ENCODE data around the gene MVD.

MVD gene

DNA sequence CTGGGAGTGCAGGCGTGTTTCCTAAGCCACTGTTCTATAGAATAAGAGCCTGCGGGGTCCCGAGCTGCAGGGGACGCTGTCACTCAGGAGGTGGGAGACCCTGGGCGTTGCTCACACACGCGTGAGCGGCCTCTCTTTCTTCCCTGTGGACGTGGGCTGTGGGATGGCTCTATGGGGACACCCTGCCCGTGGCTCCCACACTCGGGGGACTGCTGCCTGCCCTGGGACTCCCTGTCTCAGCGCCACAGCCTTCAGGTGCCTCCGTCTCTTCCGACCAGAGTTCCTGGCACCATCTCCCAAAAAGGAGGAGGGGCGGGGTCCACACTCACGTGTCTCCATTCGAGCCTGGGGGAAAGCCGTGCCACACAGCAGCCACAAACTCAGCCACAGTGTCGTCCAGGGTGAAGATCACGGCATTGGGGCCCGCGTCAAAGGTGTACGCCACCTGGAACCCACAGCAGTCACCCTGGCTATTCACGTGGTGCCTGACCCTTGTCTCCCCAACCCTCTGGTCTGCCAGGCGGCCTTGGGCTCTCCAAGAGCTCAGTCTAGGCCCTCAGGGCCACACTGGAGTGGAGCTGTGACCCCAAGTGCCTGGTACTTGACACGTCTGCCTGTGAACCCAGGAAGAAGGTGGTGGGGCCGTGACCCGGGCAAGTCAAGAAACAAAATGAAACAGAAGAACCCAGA lies 8.4 kb downstream of the MVD start:
- DNase-seq: no peak

DNA sequence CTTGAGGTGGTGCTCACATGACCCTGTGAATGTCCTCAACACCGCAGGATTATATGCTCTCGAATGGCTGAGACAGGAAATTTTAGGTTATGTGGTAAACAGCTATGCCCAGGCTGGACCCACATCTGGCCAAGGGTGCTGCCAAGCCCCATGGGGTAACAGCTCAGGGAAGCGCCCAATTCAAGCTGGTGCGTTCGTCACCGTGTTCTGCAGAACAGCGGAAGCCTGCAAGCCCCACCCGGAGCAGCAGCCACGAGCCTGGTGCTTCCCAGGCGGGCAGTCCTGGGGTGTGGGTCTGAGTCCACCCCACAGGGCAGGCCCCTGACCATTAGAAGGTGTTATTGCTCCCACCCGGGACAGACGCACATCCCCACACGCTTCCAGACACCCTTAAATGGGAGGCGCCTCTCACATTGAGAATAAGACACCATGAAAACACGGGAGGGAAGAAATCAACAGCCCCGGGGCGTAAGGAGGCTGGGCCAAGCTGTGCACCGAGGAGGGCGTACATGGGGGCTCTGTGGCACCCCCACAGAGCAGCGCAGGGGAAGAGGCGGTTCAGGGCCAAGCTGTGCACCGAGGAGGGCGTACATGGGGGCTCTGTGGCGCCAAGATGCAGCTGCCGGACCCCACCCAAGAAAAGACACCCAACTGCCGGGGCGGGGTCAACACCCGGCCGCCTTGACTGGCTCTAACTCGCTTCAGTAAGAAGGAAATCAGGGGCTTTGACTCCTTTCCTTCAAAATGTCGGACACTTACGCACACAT lies 9.1 kb downstream of the MVD start:
- DNase-seq: no peak

DNA sequence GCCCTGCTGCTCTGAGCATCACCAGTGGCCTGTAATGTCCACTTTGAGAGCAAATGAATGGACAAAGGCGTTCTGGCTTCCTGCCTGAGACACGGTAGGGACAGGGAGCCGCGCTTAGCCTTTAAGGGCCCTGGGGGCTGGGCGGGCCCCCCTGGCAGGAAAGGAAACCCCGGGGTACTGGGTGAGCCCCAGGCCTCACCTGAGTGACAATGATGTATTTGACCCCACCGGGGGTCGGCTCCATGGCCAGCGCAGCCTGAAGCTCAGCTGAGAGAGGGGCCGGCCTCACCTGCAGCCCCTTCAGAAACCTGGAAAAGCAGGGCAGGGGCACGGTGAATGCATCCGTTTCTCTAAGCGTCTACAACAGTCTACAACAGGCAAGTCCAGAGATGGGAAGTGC lies 9.8 kb downstream of the MVD start:
- no peak for DNase-seq

DNA sequence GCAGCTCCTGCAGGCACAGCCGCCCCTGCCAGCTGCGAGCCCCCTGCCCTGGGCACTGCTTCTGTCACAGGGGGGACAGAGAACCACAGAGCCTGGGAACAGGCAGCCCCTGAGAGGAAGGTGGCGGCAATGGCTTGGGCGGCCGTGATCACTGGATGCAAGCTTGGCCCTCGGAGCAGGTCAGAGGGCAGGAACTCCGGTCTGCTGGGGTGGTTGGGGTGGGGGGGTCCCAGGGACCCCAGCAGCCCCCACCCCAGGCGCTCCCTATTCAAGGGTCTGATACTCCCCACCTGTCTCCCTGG lies 10.2 kb downstream of the MVD start:
- DNase-seq: no peak

DNA sequence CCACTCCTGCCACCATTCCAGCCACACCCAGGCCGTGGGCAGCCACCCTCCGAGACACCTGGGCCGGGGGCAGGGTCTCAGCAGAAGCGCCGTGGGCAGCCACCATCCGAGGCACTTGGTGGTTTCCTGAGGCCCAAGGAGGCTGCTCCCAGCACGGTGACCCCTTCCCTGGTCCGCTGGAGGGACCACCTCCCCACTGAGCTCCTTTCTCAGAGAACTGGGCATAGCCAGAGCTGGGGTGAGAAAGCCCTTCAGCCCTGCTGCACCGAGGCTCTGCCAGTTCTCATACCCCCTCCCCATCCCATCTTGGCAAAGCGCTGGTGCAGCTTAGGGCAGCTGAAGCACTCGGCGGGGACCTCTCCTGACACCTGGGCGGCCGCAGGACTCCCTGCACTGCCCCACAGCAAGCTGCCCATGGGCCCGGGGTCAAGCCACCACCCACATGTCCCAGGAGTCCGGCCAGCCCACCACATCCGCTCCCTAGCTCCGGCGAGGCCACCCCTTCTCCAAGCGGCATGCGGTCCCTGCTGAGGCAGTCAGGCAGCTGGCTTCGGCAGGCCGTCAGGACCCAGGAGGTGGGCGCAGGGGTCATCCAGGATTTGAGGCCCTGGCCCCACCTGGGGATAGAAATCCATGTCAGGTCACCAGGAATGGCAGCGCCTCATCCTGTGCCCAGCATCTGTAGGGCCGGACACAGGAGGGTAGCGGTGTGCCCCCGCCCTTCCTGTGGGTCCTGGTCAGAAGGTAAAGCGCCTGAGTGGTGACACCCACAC lies 10.7 kb downstream of the MVD start:
- DNase-seq: no peak

DNA sequence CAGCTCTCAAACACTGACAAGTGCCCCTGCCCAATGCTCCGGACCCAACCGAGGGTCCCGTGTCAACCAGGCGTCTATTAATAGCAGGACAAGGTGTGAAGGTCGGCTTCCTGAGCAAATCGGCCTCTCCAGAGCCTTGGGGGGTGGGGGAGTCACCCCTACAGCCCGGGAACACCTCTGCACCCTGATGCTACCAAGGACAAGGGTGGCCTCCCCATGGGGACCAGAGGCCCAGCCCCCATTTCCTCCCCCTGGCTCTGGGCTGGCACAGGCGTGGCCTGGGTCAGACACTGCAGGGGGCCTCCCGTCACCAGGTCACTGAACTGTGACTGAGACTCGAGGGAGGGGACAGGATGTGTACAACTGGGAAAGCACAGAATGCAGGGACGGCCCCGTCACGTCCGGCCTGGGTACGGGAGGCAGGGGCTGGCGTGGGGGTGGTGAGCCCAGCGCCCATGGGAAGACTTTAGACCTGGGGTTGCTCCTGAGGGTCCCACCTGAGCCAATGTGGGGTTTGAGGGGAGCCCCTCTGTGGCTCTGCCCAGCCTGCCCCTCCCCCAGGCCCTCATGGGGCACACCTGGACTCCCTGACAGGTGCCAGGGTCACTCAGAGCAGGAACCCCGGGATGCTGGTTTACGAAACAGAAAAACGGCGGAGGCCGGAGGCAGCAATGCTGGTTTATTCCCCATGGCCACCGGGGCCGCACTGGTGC lies 11.5 kb downstream of the MVD start:
- DNase-seq: no peak

DNA sequence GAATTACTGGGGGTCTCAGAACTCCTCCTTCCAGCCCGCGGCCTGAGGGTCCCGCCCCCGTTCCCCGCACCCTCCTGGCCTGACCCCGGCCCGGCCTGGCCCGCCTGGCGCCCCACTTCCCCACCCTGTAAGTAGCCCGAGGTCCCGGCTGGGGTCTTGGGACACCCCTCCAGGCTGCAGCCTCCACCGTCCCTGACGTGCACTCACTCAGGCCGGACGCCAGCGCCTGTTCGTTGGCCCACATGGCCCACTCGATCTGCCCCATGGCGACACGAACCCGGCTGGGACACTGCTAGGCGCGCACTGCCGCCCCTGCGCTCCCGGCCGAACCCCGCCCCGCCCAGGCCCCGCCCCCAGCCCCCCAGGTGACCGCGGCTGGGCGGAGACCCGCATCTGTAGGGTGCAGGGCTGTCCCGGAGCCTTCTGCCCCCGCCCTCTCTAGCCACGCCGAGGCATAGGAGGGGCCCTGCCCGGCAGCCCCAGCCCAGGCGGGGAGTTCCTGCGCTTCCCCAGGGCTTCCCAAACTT lies 12.1 kb downstream of the MVD start, which contains the start of gene CYBA:
TSS of gene CYBA (minus strand) at position 305 of the 527 bp plus-strand sequence. CDS start at position 265, 40 bp downstream.
- no peak for DNase-seq

DNA sequence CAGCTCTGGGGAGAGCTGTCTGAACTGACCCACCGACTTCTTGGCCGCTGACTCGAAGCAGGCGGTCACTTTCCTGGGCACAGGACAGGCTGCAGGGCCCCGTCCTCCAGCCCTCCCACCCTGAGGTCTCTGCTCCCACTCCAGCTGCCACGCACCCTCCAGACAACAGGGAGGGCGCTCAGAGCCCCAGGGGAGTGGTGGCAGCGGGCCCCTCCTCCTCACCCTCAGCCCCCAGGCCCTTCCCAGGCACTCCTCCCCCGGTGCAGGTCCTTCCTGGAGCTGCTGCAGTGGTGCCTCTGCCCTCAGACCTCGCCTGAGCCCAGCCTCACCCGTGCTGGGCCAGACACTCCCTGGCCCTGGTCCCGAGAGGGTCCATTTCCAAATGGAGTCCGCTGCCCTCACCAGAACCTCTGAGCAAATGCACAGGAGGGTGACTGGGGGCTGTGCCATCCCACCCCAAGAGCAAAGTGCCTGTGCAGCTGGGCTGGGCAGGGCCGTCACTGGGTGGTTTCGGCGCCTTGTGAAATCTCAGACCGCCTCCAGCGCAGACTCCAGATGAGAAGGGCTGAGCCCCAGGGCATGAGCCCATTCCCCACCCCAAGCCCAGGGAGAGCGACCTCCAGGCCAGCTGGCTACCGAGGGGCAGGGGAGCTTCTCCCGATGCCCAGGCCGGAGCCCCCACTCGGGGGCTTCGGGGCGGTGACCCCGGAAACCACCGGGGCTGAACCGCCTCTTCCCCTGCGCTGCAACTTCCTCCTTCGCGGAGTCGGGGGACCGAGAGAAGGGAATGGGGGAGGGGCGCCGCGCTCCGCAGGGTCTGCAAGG lies 12.8 kb downstream of the MVD start:
- DNase-seq: no peak

DNA sequence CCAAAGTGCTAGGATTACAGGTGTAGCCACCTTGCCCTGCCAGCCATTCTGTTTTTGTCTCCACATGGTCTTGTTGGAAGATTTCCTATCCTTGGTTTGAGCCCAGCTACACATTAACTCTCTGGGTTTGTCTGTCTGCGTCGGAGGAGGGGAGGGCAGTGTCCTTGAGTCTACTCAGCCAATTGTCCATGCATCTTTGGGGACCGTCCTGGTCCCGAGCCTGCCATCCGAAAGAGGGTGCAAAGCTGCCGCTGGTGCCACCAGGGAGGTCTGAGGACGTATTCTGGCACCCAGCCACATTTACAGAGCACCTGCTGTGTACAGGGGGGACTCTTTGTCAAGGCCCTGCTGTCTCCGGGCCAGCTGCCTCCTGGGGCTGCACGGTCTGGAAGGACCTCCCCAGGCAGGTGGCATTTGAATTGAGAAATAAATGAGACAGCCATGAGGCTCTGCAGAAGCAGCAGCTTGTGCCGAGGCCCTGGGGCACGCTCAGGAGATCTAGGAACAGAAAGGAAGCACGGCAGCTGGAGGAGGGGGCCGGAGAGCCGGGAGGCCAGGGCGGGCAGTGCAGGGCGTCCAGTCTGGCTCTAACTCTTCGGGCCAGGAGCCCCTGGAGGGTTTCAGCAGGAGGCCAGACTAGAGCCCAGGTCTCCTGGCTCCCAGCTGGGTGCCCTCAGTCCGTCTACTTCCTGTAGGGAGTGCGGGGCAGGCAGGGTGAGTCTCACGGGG lies 13.5 kb downstream of the MVD start:
- DNase-seq: peak; percentile 73

DNA sequence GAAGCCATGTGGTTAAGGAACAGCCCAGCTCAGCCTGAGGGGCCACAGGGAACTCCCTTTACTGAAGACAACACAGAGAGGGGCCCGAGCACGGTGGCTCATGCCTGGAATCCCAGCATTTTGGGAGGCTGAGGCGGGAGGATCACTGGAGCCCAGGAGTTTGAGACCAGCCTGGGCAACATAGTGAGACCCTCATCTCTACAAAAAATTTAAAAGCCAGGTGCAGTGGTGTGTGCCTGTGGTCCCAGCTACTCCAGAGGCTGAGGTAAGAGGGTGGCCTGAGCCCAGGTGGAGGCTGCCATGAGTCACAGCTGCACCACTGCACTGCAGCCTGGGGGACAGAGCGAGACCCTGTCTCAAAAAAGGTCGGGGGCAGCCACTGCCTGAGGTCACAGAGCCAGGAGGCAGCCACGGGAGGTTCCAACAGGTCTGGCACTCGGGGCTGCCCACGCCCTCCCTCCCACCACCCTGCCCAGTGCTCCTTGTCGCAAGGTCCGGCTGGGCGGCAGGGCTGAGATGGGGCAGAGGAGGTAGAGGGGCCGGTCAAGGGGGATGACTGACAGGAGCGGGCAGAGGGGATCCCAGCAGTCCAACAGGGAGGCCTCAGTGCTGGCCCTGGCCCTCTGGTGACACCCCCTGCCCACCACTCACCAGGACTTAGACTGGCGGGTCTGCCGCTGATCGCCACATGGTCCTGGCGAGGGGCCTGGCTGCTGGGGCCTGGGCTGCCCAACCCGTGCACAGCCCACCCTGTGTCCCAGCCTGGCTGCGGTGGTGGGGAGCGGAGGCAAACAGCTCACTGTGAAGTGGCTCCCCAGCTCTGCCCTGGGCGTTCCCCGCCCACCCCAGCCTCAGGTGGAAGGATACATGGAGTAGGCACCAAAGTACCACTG lies 15.5 kb downstream of the MVD start:
- DNase-seq: no peak

DNA sequence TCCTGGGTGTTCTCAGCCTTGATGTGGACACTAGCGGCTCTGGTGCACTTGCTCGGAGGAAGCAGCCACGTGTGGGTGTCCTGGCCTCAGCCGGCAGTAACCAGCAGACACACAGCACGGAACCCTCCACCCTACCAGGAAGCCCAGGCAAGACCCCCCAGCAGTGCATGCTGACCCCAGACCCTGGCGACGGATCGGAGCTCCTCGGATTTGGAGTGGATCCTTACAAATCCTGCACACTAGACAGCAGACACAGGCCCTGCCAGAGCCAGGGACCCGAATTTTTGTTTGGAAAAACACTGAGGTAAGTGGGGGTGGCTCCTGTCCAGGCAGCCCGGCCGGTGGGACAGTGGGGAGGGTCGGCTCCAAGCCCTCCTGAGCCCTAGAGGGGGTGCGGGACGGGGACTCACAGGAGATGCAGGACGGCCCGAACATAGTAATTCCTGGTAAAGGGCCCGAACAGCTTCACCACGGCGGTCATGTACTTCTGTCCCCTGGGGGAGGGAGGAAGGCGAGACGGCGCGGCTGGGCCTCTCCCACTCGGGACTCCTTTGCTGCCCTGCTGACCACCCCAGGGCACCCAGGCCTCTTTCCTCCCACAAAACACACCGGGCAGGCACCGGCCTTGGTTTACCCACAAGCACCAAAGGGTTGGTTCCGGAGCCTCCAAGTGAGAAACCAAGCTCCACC lies 16.4 kb downstream of the MVD start:
- no peak for DNase-seq

DNA sequence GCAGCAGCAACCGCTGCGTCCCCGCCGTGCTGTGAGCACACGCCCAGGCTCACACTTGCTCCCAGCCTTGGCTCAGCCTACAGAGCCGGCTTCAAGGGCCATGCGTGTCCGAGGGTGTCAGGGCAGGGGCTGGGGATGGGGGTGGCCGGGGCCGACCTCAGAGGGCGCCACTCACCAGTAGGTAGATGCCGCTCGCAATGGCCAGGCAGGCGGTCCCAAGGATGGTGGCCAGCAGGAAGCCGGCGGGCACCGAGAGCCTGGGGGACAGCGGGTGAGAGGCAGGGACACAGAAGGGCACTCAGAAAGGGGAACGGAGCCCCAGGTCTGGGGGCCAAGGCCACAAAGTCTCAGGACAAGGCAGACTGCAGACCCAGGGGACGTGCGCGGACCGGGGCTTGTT lies 16.9 kb downstream of the MVD start:
- no peak for DNase-seq

DNA sequence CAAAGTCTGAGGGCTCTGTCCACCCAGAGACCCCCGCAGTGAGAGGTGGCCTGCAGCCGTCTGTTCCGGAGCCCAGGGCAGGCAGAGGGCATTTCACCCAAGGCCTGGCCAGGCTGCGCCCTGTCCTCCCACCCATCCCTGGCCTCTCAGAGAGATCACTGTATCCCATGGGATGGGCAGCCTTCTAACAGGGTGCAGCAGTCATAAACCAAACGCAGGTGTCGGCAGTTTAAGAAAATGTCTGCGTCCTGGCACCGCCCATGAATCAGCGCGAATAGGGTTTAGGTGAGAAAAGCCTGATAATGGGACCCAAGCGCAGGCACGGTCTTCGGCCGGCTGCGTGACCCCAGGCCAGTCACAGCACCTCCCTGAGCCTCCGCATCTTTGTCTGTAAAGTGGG lies 17.4 kb downstream of the MVD start:
- DNase-seq: no peak

DNA sequence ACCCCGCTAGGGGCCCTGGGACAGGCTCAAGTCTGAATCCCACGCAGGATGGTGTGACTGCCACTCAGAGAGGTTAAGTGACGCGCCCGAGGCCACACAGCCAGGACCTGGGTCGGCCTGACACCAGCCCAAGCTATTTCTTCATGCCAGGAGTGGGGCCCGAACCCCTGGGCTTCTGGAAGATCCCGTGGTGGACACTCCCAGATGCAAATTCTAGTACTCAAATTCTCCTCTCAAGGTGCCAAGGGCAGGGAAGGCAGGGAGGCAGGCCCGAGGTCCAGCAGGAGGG lies 19.3 kb downstream of the MVD start:
- DNase-seq: no peak

DNA sequence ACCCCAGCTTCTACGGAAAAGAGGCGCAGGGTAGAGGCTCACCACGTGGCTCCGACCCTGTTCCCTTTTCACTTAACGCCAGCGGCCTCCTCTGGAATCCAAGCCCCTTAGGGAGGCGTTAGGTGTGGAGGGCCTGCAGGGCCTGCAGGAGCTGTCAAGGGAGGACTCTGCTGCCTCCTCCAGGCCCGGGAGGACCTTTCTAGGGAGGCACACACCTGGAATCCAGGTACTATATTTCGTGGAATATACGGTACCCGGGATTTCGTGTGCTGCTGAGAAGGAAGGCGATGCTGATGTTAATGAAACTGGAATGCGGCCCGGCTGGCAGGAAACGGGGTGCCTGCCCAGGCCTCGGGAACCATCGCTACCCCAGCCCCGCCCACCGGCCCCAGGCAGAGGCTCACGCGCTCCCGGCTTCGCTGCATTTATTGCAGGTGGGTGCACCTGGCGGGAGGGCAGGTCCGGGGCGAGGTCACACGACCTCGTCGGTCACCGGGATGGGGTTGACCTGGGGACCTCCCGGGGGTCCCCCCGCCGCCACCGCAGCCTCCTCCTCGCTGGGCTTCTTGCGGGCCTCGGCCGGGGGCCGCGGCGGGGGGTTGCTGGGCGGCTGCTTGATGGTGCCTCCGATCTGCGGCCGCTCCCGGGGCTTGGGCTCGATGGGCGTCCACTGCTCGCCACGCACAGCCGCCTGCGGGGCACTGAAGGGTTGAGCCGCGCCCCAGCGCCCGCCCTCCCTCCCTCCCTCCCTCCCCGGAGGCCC lies 19.8 kb downstream of the MVD start:
- no peak for DNase-seq

DNA sequence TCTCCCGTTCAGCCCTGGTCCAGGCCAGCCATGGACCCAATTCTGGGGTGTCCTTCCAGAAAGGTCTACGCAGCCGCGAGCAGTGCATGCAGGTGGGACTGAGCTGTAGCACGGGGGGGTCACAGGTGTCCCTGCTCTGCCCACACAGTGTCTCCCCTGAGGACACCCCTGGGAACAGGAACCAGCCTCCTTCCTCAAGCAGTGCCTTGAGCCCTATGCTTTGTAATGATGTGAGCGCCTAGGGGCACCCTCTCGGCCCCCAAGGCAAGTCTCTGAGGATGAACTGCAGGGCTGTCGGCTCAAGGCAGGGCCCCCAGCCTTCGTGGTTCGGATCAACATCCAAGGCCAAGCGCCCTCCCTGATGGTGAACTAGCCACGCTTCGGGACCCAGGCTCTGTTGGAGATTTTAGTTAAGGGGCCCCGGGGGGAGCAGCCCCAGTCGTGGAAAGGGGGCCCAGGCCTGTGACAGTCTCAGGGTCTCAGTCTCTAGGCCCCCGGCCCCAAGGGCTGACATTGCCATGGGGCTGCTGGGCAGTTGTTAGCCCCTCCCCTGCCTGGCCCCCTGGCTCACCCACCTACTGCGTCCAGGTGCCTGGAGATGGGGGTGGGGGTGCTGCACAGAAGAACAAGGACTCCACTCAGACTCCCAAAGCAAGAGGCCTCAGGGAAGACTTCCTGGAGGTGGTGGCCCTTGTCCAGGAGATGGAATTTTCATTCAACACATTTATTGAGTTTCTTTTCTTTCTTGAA lies 22.2 kb downstream of the MVD start:
- no peak for DNase-seq

DNA sequence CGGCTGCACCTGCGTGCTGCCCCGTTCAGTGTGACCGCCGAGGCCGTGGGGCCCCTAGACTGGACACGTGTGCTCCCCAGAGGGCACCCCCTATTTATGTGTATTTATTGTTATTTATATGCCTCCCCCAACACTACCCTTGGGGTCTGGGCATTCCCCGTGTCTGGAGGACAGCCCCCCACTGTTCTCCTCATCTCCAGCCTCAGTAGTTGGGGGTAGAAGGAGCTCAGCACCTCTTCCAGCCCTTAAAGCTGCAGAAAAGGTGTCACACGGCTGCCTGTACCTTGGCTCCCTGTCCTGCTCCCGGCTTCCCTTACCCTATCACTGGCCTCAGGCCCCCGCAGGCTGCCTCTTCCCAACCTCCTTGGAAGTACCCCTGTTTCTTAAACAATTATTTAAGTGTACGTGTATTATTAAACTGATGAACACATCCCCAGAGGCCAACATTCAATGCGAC lies 22.8 kb downstream of the MVD start:
- DNase-seq: no peak

Measured in NCI-H1092 treated with DMSO at 0.1 percent for 48 hours (cell line).